ENCODE results near the gene PNPO.

- TF ChIP-seq CTCF (conservative IDR thresholded peaks at IDR 0.05; ENCODE audit: low read depth, low read length) (no peak), EZH2phosphoT487 (IDR thresholded peaks at IDR 0.05; ENCODE audit: borderline replicate concordance, low read length) (no peak), EZH2 (IDR thresholded peaks at IDR 0.05; ENCODE audit: low read length, unreplicated experiment) (no peak)
Measured at GRCh38 chr17:47945080-47945479, 3.7 kb downstream of the PNPO start.

Data from PC-3 (cell line).